ENCODE measurements around the gene TULP1. TPM values are rescaled to one million over a fixed set of nuclear protein-coding genes. Genes with fewer than 3 reads are reported as not detected.

TULP1 gene
- total and polyA plus RNA-seq, 4 donors: 0.89 to 2.0 (median 1.5) TPM

DNA sequence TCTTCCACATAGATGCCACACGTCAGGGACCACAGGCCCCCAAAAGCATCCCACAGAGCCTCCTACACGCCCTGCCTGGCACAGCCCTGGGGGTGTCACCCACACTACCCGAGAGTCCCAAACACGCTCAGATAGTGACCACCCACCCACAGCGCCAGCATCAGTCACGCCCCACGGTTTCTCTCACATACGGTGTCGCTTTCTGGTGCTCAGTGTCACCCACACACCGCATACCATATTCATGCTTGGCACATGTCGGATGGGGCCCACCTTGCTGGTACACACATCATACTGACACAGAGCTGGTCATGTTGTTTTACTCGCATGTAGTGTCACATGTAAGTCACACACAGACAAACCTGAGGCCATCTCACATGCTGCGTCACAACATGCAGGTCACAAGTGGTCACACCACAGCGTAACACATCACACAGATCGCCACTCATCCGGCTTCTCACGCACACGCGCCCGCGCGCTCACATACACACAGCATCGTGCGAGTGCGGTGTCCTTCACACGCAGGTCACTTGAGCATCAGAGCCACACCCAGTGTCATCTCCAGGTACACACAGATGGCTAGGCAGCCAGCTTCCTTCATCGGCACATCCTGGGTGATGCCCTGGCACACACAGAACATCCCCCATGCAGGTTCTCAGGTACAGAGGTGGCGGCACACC, 19.3 kb downstream of the TULP1 start:
- no peak for DNase-seq (ENCODE audit: low read depth in 4 of 6, low spot score in 6 of 6)
- no peak overlapping the region for H3K27ac ChIP-seq (ENCODE audit: low read depth, low read length)
- 83% methylated on average over 18 of the region's 28 CpGs for WGBS (ENCODE audit: insufficient coverage)
- H3K27me3 ChIP-seq (ENCODE audit: control insufficient read depth, insufficient read depth, low read length): peaks cover 11% of the 10 kb centered on the region
- no peaks in the 10 kb centered on the region for H3K9me3 ChIP-seq (ENCODE audit: control insufficient read depth, insufficient read depth, low read length)
- H3K36me3 ChIP-seq (ENCODE audit: control insufficient read depth, insufficient read depth, low read length): peaks cover 2% of the 10 kb centered on the region
- H3K4me1 ChIP-seq (ENCODE audit: control insufficient read depth, insufficient read depth, low read length): peaks cover 59% of the 10 kb centered on the region
- no peak overlapping the region for H3K4me3 ChIP-seq (ENCODE audit: low read depth, low read length)

DNA sequence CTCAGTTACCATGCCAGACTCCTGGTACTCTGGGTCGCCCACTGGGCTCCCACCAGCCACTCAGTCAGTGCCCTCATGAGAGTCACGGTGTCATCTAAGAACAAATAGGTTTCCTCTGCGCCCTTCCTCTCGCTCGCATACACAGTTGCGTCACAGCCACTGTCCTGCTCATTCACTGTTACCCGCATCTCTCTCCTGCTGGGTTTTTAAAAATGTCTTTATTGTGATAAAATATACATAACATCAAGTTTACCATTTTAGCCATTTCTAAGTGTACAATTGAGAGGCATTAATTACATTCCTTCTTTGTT, 19.8 kb downstream of the TULP1 start:
- no peak for DNase-seq (ENCODE audit: low read depth in 4 of 6, low spot score in 6 of 6)
- Histone ChIP-seq H3K4me1 (ENCODE audit: control insufficient read depth, insufficient read depth, low read length) (peaks cover 54% of the 10 kb centered on the region), H3K9me3 (ENCODE audit: control insufficient read depth, insufficient read depth, low read length) (no peaks in the 10 kb centered on the region), H3K4me3 (ENCODE audit: low read depth, low read length) (no peak overlapping the region), H3K27me3 (ENCODE audit: control insufficient read depth, insufficient read depth, low read length) (peaks cover 6% of the 10 kb centered on the region), H3K27ac (ENCODE audit: low read depth, low read length) (no peak overlapping the region), H3K36me3 (ENCODE audit: control insufficient read depth, insufficient read depth, low read length) (no peaks in the 10 kb centered on the region)
- 60% methylated on average over 2 of the region's 7 CpGs for WGBS (ENCODE audit: insufficient coverage)

GRCh38 chr6:35492258-35492973, 20.3 kb downstream of the TULP1 start:
- no peaks in the 10 kb centered on the region for H3K9me3 ChIP-seq (ENCODE audit: control insufficient read depth, insufficient read depth, low read length)
- DNase-seq (ENCODE audit: low read depth in 4 of 6, low spot score in 6 of 6): no peak
- H3K27me3 ChIP-seq (ENCODE audit: control insufficient read depth, insufficient read depth, low read length): peaks cover under 1% of the 10 kb centered on the region
- H3K4me3 ChIP-seq (ENCODE audit: low read depth, low read length): no peak overlapping the region
- H3K36me3 ChIP-seq (ENCODE audit: control insufficient read depth, insufficient read depth, low read length): no peaks in the 10 kb centered on the region
- H3K4me1 ChIP-seq (ENCODE audit: control insufficient read depth, insufficient read depth, low read length): peaks cover 49% of the 10 kb centered on the region
- WGBS (ENCODE audit: insufficient coverage): 10% methylated on average over 2 of the region's 7 CpGs
- H3K27ac ChIP-seq (ENCODE audit: low read depth, low read length): no peak overlapping the region

GRCh38 chr6:35491558-35492257, 21.0 kb downstream of the TULP1 start:
- Histone ChIP-seq H3K4me1 (ENCODE audit: control insufficient read depth, insufficient read depth, low read length) (peaks cover 47% of the 10 kb centered on the region), H3K27me3 (ENCODE audit: control insufficient read depth, insufficient read depth, low read length) (peaks cover under 1% of the 10 kb centered on the region), H3K27ac (ENCODE audit: low read depth, low read length) (peak overlapping the region; percentile 15), H3K36me3 (ENCODE audit: control insufficient read depth, insufficient read depth, low read length) (no peaks in the 10 kb centered on the region), H3K4me3 (ENCODE audit: low read depth, low read length) (no peak overlapping the region), H3K9me3 (ENCODE audit: control insufficient read depth, insufficient read depth, low read length) (no peaks in the 10 kb centered on the region)
- 48% methylated on average over 3 of the region's 5 CpGs for WGBS (ENCODE audit: insufficient coverage)
- no peak for DNase-seq (ENCODE audit: low read depth in 4 of 6, low spot score in 6 of 6)

GRCh38 chr6:35490821-35491557, 21.7 kb downstream of the TULP1 start:
- peak overlapping the region; percentile 16 for H3K27ac ChIP-seq (ENCODE audit: low read depth, low read length)
- 51% methylated on average over 6 of the region's 8 CpGs for WGBS (ENCODE audit: insufficient coverage)
- H3K27me3 ChIP-seq (ENCODE audit: control insufficient read depth, insufficient read depth, low read length): peaks cover 8% of the 10 kb centered on the region
- DNase-seq (ENCODE audit: low read depth in 4 of 6, low spot score in 6 of 6): no peak
- H3K36me3 ChIP-seq (ENCODE audit: control insufficient read depth, insufficient read depth, low read length): peaks cover 7% of the 10 kb centered on the region
- H3K9me3 ChIP-seq (ENCODE audit: control insufficient read depth, insufficient read depth, low read length): no peaks in the 10 kb centered on the region
- no peak overlapping the region for H3K4me3 ChIP-seq (ENCODE audit: low read depth, low read length)
- peaks cover 44% of the 10 kb centered on the region for H3K4me1 ChIP-seq (ENCODE audit: control insufficient read depth, insufficient read depth, low read length)

GRCh38 chr6:35489995-35490791, 22.5 kb downstream of the TULP1 start:
- 13% methylated on average over 16 of the region's 28 CpGs for WGBS (ENCODE audit: insufficient coverage)
- DNase-seq (ENCODE audit: low read depth in 4 of 6, low spot score in 6 of 6): peak in 2 of 6 donors; percentile 69 to 79
- Histone ChIP-seq H3K9me3 (ENCODE audit: control insufficient read depth, insufficient read depth, low read length) (no peaks in the 10 kb centered on the region), H3K4me1 (ENCODE audit: control insufficient read depth, insufficient read depth, low read length) (peaks cover 43% of the 10 kb centered on the region), H3K36me3 (ENCODE audit: control insufficient read depth, insufficient read depth, low read length) (peaks cover 15% of the 10 kb centered on the region), H3K27me3 (ENCODE audit: control insufficient read depth, insufficient read depth, low read length) (peaks cover 11% of the 10 kb centered on the region), H3K27ac (ENCODE audit: low read depth, low read length) (peak overlapping the region; percentile 40), H3K4me3 (ENCODE audit: low read depth, low read length) (no peak overlapping the region)

DNA sequence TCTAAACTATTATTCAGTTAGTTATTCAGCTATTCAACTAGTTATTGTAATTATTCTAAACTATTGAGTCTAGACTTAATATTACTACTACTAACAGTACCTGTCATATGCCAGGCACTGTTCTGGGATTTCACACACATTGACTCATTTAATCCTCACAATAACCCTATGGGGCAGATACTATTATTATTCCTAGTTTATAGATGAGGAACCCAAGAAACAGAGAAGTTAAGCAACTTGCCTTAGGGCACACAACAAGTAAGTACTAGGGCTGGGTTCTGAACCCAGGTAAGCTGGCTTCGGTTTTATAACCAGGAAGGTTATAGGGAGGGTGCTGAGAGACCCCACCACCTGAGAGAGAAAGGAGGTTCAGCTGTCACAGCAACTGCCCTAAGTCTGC, 23.6 kb downstream of the TULP1 start:
- peaks cover 20% of the 10 kb centered on the region for H3K36me3 ChIP-seq (ENCODE audit: control insufficient read depth, insufficient read depth, low read length)
- H3K4me1 ChIP-seq (ENCODE audit: control insufficient read depth, insufficient read depth, low read length): peaks cover 37% of the 10 kb centered on the region
- H3K27ac ChIP-seq (ENCODE audit: low read depth, low read length): no peak overlapping the region
- peaks cover 11% of the 10 kb centered on the region for H3K27me3 ChIP-seq (ENCODE audit: control insufficient read depth, insufficient read depth, low read length)
- H3K9me3 ChIP-seq (ENCODE audit: control insufficient read depth, insufficient read depth, low read length): no peaks in the 10 kb centered on the region
- H3K4me3 ChIP-seq (ENCODE audit: low read depth, low read length): no peak overlapping the region
- DNase-seq (ENCODE audit: low read depth in 4 of 6, low spot score in 6 of 6): no peak
- 86% methylated on average over 1 of the region's 1 CpG for WGBS (ENCODE audit: insufficient coverage)

- H3K27ac ChIP-seq (ENCODE audit: low read depth, low read length): no peak overlapping the region
Measured at GRCh38 chr6:35488517-35488862, 24.2 kb downstream of the TULP1 start.

More at GRCh38 chr6:35488517-35488862, 24.2 kb downstream of the TULP1 start:
- no peak for DNase-seq (ENCODE audit: low read depth in 4 of 6, low spot score in 6 of 6)
- Histone ChIP-seq H3K4me3 (ENCODE audit: low read depth, low read length) (no peak overlapping the region), H3K9me3 (ENCODE audit: control insufficient read depth, insufficient read depth, low read length) (no peaks in the 10 kb centered on the region), H3K36me3 (ENCODE audit: control insufficient read depth, insufficient read depth, low read length) (peaks cover 20% of the 10 kb centered on the region), H3K27me3 (ENCODE audit: control insufficient read depth, insufficient read depth, low read length) (peaks cover 11% of the 10 kb centered on the region), H3K4me1 (ENCODE audit: control insufficient read depth, insufficient read depth, low read length) (peaks cover 37% of the 10 kb centered on the region)
- WGBS (ENCODE audit: insufficient coverage): 79% methylated on average over 8 of the region's 9 CpGs
